Stimulated activated CD4-positive, alpha-beta T cell treated with anti-CD3 and anti-CD28 coated beads, TNF-alpha, amount 100 ng/mL, for 48 hours (primary cell): ENCODE measurements around the gene KIF6.
A peak's percentile ranks its signal among the peaks of the same experiment; 100 is the strongest.
"Not testable (repeated sequence)": the region's sequence is repeated elsewhere in the genome, so short reads cannot be mapped to it uniquely, and the experiment has no call there.

ENCODE experiments used
- DNase-seq, 3 donors: peaks; one replicate each; pipeline ENCODE4 v3.0.0-alpha.2; 2020; ENCODE audit warnings: low read depth in 3 of 3

Gene KIF6

GRCh38 chr6:39724787-39725631 lies at the start of gene KIF6:
TSS of gene KIF6 (minus strand) at chr6:39725408. CDS start at chr6:39725310, 98 bp downstream.
- DNase-seq: peak; percentile 69 to 76 (median 75)

- DNase-seq: no peak
These were observed 48.6 kb upstream of the KIF6 start for GRCh38 chr6:39773782-39774181.

DNA sequence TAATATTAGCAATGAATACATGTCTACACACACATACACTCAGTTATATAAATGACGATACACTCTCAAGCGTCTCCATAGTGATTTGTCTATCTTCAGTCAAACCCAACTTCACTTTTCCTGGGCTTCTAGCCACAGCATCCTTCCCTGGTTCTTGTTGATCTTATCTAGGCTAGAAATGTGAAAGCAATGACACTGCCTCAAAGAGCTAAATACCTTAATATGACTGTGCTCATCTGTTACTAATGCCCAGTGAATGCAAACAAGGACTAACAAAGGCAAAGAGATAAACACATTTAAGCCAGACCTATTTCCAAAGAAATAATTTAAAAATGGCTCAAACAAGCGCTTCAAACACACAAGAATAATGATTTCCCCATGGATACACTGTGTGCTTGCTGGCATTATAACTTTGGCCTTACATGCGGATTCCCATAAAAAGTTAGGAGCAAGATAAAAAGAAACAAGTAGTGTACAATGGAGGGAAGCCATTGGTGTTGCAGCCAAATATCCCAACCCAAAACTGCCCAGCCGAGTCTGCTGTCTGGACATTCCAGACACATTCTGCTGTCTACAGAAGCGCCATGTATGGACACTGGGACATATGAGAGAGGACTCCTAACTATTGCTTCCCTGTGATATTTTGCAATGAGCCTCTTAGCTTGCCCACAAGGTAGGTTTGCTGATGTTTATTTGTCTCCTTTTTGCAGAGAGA lies 47.5 kb upstream of the KIF6 start:
- DNase-seq: no peak

DNA sequence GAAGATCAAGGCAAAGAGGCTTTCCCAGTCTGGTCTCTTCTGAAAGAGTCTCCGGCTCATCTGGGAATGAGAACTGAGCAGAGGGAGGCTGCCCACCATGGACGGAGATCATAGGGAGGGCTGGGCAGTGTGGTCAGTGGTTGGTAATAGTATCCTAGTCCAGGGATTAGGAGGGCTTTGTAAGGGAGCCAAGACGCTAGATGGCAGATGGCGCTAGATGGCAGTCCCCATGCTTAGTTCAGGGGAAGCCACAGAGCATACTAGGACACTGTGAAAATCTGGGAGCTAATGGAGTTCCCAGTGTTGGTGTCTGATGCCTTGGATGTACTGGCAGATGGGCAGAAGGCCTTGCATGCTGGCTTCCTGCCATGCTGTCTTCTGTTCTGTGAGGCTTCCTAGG lies 45.2 kb upstream of the KIF6 start:
- DNase-seq: no peak

DNA sequence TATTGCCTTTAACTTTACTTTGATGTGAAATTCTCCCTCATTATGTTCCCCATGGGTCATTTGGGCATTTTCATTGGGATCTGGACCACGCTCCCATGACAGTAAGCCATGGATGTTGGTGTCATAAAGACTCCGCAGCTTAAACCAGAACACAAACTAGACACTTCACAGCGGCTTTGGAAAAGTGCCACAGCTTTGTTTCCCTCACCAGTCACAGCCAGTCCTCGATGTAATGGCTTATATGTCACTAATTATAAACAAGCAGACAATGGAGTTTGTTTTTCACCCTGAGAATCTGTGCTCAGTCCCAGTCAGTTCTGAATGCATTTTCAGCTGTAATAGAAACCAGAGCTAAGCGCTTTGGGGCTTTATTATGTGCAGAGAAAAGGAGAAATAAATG lies 43.8 kb upstream of the KIF6 start:
- DNase-seq: no peak

- no peak for DNase-seq
These were observed 40.4 kb upstream of the KIF6 start for GRCh38 chr6:39765508-39766065.

DNA sequence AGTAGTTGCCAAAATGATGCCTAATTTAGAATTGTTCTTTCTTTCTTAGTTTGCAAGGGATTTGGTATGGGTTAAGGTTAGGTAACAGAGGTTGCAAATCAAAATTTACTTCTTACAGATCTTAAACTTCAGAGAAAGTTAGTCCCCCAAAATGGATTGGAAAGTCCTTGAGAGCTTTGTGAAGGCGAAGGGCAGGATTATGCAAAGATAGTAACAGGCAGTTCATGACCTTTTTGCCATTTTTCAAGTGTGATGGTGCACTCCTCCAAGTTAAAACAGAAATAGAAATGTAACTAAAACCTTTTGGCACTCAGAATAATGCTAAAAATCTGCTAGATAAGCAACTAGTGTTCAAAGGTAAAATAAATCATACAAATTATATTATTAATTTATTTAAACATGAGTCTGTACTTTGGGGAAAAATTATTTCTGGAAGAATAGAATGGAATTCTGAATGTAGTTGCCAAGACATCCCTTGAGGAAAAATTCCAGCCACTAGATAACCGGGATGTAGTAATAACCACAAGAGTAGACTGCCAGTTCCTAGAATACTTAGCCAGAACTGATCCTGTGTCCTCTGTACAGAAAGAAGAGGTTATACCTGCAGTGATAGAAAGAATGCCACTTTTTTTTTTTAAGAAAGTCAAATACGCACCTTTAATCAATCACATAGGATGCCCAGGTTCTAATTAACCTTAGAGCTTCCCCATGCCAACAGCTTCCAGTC lies 35.2 kb upstream of the KIF6 start:
- no peak for DNase-seq

GRCh38 chr6:39758905-39759605 lies 33.8 kb upstream of the KIF6 start:
- DNase-seq: no peak

DNA sequence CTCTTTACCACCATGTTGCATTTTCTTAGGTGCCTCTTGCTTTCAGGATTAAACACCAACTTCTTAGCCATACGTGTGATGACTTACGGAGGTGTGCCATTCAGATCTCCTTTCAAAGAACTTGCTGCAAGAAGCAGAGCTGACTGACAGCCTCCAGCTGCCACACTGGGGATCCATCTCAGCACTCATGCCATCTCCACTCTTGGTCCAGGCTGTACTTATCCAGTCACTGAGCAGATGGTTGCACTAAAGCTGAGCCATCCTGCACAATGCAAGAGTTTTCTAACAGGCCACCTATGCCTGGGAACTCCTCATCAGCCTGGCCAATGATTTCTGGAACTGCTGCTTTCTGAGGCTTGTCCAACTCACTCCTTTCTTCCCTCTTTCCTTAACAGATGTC lies 31.4 kb upstream of the KIF6 start:
- DNase-seq: no peak

- no peak for DNase-seq
These were observed 30.0 kb upstream of the KIF6 start for GRCh38 chr6:39755231-39755630.

- DNase-seq: no peak
These were observed 29.4 kb upstream of the KIF6 start for GRCh38 chr6:39754514-39755115.

- no peak for DNase-seq
These were observed 28.5 kb upstream of the KIF6 start for GRCh38 chr6:39753725-39754045.

GRCh38 chr6:39752835-39753724 lies 27.9 kb upstream of the KIF6 start:
- DNase-seq: no peak

DNA sequence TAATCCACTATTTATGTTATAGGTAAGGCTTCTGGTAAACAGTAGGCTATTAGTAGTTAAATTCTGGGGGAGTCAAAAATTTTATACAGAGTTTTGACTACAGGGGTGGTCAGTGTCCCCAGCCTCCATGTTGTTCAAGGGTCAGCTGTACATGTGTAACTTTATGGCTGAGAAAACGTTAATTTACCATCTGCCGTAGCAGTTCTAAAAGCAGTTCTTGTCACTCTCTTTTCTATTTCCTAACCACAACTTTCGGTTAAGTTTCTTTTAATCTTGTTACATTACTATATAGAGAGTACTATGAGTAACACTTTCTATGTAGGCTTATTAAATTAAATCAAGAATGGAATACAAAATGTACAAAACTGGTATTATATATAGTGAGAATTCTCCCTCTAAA lies 21.6 kb upstream of the KIF6 start:
- DNase-seq: no peak

DNA sequence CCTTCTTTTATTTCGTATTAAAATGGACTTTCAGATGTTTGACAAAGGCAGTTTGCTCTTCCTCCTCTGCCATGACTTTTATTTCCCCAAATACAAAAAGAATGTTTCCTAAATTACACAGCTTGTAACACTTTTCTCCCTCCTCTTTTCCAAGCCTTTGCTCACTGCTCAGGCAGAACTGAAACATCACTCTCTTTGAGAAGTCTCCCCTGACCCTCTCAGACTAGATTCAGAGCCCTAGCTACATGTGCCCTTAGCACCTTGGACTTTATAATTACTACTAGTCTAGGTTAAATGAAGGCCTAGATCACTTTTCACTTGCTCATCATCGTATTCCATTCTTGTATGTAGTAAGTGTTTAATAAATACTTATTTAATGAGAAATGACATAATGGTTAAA lies 8.5 kb upstream of the KIF6 start:
- DNase-seq: no peak

DNA sequence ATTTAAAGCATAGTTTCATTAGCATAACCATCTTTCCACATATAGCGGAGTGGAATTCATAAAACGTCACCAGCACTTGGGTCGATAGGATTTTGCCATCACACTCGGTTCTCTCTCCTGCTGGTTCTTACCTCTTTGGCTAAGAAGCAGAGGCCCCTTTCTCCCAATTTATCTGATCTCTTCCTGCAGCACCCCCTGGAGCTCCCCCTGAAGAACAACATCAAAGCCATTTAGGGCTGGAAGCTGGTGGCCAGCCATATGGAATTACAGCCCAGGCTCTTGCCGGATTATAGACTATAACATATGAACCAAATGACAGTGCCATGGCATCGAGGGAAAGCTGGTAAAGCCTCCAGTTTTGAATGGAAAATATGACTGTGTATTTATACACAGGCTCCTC lies 6.4 kb upstream of the KIF6 start:
- DNase-seq: no peak

GRCh38 chr6:39729945-39730344 lies 4.7 kb upstream of the KIF6 start:
- DNase-seq: no peak

DNA sequence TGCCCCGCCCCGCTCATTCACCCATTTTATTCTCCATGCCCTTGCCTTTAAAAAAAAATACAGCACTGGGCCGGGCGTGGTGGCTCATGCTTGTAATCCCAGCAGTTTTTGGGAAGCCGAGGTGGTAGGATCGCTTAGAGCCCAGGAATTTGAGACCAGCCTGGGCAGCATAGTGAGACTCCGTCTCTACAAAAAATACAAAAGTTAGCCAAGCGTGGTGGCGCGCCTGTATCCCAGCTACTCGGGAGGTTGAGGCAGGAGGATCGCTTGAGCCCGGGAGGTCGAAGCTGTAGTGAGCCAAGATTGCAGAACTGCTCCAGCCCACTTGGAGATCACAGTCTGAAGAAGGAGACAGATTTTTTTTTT lies 407 bp upstream of the KIF6 start:
- no peak for DNase-seq

DNA sequence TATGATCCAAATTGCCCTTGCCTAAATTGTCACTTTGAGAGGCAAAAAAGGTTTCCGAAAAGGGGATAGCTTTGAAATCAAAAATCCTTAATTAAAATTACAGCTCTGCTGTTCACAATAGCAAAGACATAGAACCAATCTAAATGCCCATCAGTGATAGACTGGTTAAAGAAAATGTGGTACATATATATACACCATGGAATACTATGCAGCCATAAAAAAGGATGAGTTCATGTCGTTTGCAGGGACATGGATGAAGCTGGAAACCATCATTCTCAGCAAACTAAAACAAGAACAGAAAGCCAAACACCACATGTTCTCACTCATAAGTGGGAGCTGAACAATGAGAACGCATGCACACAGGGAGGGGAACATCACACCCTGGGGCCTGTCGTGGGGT lies 1.9 kb downstream of the KIF6 start:
- not testable (repeated sequence) for DNase-seq

DNA sequence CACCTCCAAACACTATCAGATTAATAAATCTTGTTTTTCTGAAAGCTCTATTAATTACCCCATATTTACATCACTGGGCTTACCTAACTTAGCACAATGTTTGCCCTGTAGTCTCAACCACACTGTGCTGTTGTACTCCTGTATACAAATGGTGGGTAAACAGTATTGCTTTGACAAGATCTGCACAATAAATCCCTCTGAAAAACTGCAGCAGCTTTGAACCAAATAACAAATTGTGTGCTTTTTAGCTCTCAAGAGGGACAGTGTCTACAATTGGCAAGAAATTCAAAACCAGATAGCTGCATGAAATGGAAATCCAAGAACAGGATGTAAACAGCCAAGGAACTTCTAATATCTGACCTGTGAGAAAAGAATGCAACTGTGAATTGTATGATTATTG lies 10.4 kb downstream of the KIF6 start:
- no peak for DNase-seq
